IMR-90 (cell line): ENCODE measurements around the gene PRLR. TPM values are rescaled to one million over a fixed set of nuclear protein-coding genes. Genes with fewer than 3 reads are reported as not detected.

Source experiments
- ATAC-seq: fragments of 200-7000 bp; cut with Tn5 transposase; 2 replicates; pipeline ENCODE4 v1.9.1; 2020; ENCODE audit warnings: low read depth, mild to moderate bottlenecking, moderate library complexity
- BruUV-seq: library from RNA; stranded (reverse); fragments of 400-500 nt; replicated peaks from 2 replicates; lab custom pipeline; 2021; lab: Mats Ljungman, UMichigan
- CTCF ChIA-PET: fragments of 300-600 bp; formaldehyde crosslinking; extraction: SDS; loops from one replicate; lab custom pipeline; 2021; ENCODE audit warnings: antibody characterized with exemption; lab: Yijun Ruan, JAX
- POLR2A ChIA-PET: fragments of 300-600 bp; sonication (Branson Sonifier 250); formaldehyde crosslinking; loops from one replicate; lab custom pipeline; 2022; ENCODE audit warnings: antibody characterized with exemption; ENCODE audit not compliant: unreplicated experiment; lab: Charles Lee
- DNase-seq: peaks from one replicate; pipeline ENCODE4 v3.0.0; 2013
- H2AFZ ChIP-seq: replicated peaks from 2 replicates; pipeline ENCODE3; 2013; ENCODE audit warnings: low read length, mild to moderate bottlenecking; ENCODE audit not compliant: poor library complexity
- H2AK5ac ChIP-seq: 2 replicates; pipeline ENCODE4 v1.6.1; 2013; ENCODE audit warnings: low read depth, low read length, inconsistent platforms
- H2AK9ac ChIP-seq: replicated peaks from 2 replicates; pipeline ENCODE3; 2013; ENCODE audit warnings: mild to moderate bottlenecking, low read depth, low read length, moderate library complexity; ENCODE audit not compliant: poor library complexity
- H2BK120ac ChIP-seq: 2 replicates; pipeline ENCODE4 v1.6.1; 2013; ENCODE audit warnings: low read depth, low read length, inconsistent platforms
- H2BK15ac ChIP-seq: 3 replicates; pipeline ENCODE4 v1.6.1; 2013; ENCODE audit warnings: low read depth, low read length, inconsistent platforms
- H2BK20ac ChIP-seq: 2 replicates; pipeline ENCODE4 v1.6.1; 2013; ENCODE audit warnings: low read depth, mild to moderate bottlenecking, inconsistent platforms, low read length, moderate library complexity
- H2BK5ac ChIP-seq: 2 replicates; pipeline ENCODE4 v1.6.1; 2013; ENCODE audit warnings: mild to moderate bottlenecking, low read depth, low read length, inconsistent platforms; ENCODE audit not compliant: poor library complexity, severe bottlenecking
- H3K14ac ChIP-seq: replicated peaks from 2 replicates; pipeline ENCODE4 v1.6.1; 2013; ENCODE audit warnings: low read depth, low read length, inconsistent platforms
- H3K18ac ChIP-seq: 2 replicates; pipeline ENCODE4 v1.6.1; 2013; ENCODE audit warnings: low read depth, low read length, control low read depth
- H3K23ac ChIP-seq: 2 replicates; pipeline ENCODE4 v1.6.1; 2013; ENCODE audit warnings: low read depth, low read length, inconsistent platforms
- H3K27ac ChIP-seq: 2 replicates; pipeline ENCODE4 v1.5.1; 2013; ENCODE audit warnings: mild to moderate bottlenecking, control low read depth, low read length; ENCODE audit not compliant: insufficient read depth
- H3K27me3 ChIP-seq: 2 replicates; pipeline ENCODE4 v1.6.1; 2013; ENCODE audit warnings: low read length; ENCODE audit not compliant: control insufficient read depth, insufficient read depth
- H3K36me3 ChIP-seq: 2 replicates; pipeline ENCODE4 v1.6.1; 2013; ENCODE audit warnings: low read length, mixed read lengths; ENCODE audit not compliant: control insufficient read depth, insufficient read depth
- H3K4ac ChIP-seq: 2 replicates; pipeline ENCODE4 v1.6.1; 2013; ENCODE audit warnings: low read depth, low read length, inconsistent platforms
- H3K4me1 ChIP-seq: 2 replicates; pipeline ENCODE4 v1.6.1; 2013; ENCODE audit warnings: low read length, mixed read lengths; ENCODE audit not compliant: control insufficient read depth, insufficient read depth
- H3K4me2 ChIP-seq: 2 replicates; pipeline ENCODE4 v1.6.1; 2013; ENCODE audit warnings: low read depth, mild to moderate bottlenecking, control low read depth, low read length, moderate library complexity
- H3K4me3 ChIP-seq: 2 replicates; pipeline ENCODE4 v1.5.1; 2013; ENCODE audit warnings: low read depth, mild to moderate bottlenecking, control low read depth, low read length, moderate library complexity; ENCODE audit not compliant: insufficient read depth
- H3K56ac ChIP-seq: 2 replicates; pipeline ENCODE4 v1.6.1; 2013; ENCODE audit warnings: low read length, inconsistent platforms; ENCODE audit not compliant: insufficient read depth; ENCODE audit errors: extremely low read depth
- H3K79me1 ChIP-seq, 2 experiments: 2 replicates each; pipeline ENCODE4 v1.6.1; 2013; ENCODE audit warnings: low read length in 2 of 2, inconsistent platforms in 1 of 2, low read depth in 1 of 2
- H3K9ac ChIP-seq: 2 replicates; pipeline ENCODE4 v1.6.1; 2013; ENCODE audit warnings: low read depth, low read length, control low read depth
- H3K9me1 ChIP-seq: 2 replicates; pipeline ENCODE4 v1.6.1; 2013; ENCODE audit warnings: low read length, inconsistent platforms; ENCODE audit not compliant: insufficient read depth
- H3K9me3 ChIP-seq: 2 replicates; pipeline ENCODE4 v1.6.1; 2013; ENCODE audit warnings: low read length; ENCODE audit not compliant: control insufficient read depth, insufficient read depth
- H4K20me1 ChIP-seq: 2 replicates; pipeline ENCODE4 v1.6.1; 2013; ENCODE audit warnings: low read length, inconsistent platforms; ENCODE audit not compliant: insufficient read depth
- H4K5ac ChIP-seq: 2 replicates; pipeline ENCODE4 v1.6.1; 2013; ENCODE audit warnings: mild to moderate bottlenecking, low read depth, low read length, control low read depth
- H4K8ac ChIP-seq, 2 experiments: 2 replicates each; pipeline ENCODE4 v1.6.1; 2013; ENCODE audit warnings: low read depth in 2 of 2, low read length in 2 of 2, control low read depth in 1 of 2, inconsistent platforms in 1 of 2
- H4K91ac ChIP-seq: 2 replicates; pipeline ENCODE4 v1.6.1; 2013; ENCODE audit warnings: low read depth, low read length, inconsistent platforms; ENCODE audit not compliant: insufficient read depth
- FOS ChIP-seq: fragments of 150-350 bp; IDR thresholded peaks from 2 replicates; pipeline ENCODE4 v1.6.1; 2016; ENCODE audit warnings: low read depth, low read length
- WGBS, 2 experiments: methylation state at CpG; one replicate each; pipeline versions ENCODE4 v1.1.5 to v1.1.7; 2013; ENCODE audit warnings: missing lambda C conversion rate in 2 of 2; ENCODE audit not compliant: insufficient read length in 1 of 2; ENCODE audit errors: extremely low coverage in 2 of 2; 5-methylcytosine and 5-hydroxymethylcytosine counted together
- dilution Hi-C: fragments of 300-500 bp; cut with HindIII; formaldehyde crosslinking; loops from one replicate; pipeline ENCODE4 v1.14.3; 2018; ENCODE audit warnings: low sequenced_read_pairs; ENCODE audit not compliant: unreplicated experiment
- in situ Hi-C: fragments of 300-500 bp; cut with MboI; formaldehyde crosslinking; loops from 3 replicates; pipeline ENCODE4 v1.14.3; 2019; ENCODE audit warnings: low sequenced_read_pairs, inconsistent platforms, mixed read lengths
- intact Hi-C: fragments of 100-400 bp; cut with micrococcal nuclease; formaldehyde crosslinking; loops from 2 replicates; pipeline ENCODE4 v1.10.0; 2022
- polyA plus RNA-seq, 3 experiments: library from polyadenylated mRNA; depleted of rRNA; stranded (reverse); fragments of >200 nt; gene quantifications; 2 replicates each; pipeline ENCODE4 v1.2.3, GENCODE V29; 2012; ENCODE audit warnings: low replicate concordance in 1 of 3
- total RNA-seq: library from RNA; depleted of rRNA; stranded (reverse); fragments of >200 nt; gene quantifications from 2 replicates; pipeline ENCODE4 v1.2.3, GENCODE V29; 2012

PRLR gene
- total and polyA plus RNA-seq, 2 of the 4 experiments (the other 2 are of a cell fraction): 0.24 to 0.54 TPM

DNA sequence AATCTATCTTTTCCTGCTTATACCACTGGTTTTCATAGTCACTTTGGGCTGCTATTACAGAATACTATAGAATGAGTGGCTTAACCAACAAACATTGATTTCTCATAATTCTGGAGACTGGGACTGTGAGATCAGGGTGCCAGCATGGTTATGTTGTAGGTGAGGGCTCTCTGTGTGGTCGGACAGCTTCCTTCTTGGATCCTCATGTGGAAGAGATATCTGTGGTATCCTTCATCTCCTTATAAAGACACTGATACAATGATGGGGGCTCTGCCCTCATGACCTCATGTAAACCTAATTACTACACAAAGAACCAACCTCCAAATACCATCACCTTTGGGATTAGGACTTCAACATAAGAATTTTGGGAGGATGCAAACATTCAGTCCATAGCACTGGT lies 13.9 kb upstream of the PRLR start:
- no peak overlapping the region for H3K18ac ChIP-seq
- H3K27ac ChIP-seq: no peak overlapping the region
- H3K4ac ChIP-seq: no peak overlapping the region
- no peak overlapping the region for H2AK5ac ChIP-seq
- H2BK120ac ChIP-seq: no peak overlapping the region
- no peak overlapping the region for H3K56ac ChIP-seq
- no peak overlapping the region for H4K5ac ChIP-seq
- CTCF ChIA-PET: no interaction called here
- TF ChIP-seq FOS: no peak
- H4K91ac ChIP-seq: no peak overlapping the region
- H2BK5ac ChIP-seq: no peak overlapping the region
- no peak overlapping the region for H2BK15ac ChIP-seq
- no peak for DNase-seq
- no peak overlapping the region for H2AK9ac ChIP-seq
- intact Hi-C loops: no loop called here
- no peak overlapping the region for H2BK20ac ChIP-seq
- H3K9me3 ChIP-seq: no peaks in the 10 kb centered on the region
- H4K20me1 ChIP-seq: no peaks in the 10 kb centered on the region
- H2AFZ ChIP-seq: no peak overlapping the region
- no peak overlapping the region for H3K4me3 ChIP-seq
- no peaks in the 10 kb centered on the region for H3K9me1 ChIP-seq
- H3K79me1 ChIP-seq: no peaks in the 10 kb centered on the region
- POLR2A ChIA-PET: no interaction called here
- H3K4me1 ChIP-seq: no peaks in the 10 kb centered on the region
- H3K36me3 ChIP-seq: no peaks in the 10 kb centered on the region
- no peak overlapping the region for H3K14ac ChIP-seq
- no peak overlapping the region for H3K23ac ChIP-seq
- in situ Hi-C loops: no loop called here
- H3K4me2 ChIP-seq: no peak overlapping the region
- no CpG with 5 or more reads among the region's 1 CpG for WGBS, 2 experiments
- no peak overlapping the region for H3K9ac ChIP-seq
- no TSS peak for BruUV-seq
- dilution Hi-C loops: no loop called here
- no peak for ATAC-seq
- no peaks in the 10 kb centered on the region for H3K27me3 ChIP-seq
- no peak overlapping the region for H4K8ac ChIP-seq
